OCI-LY1 (cell line): ENCODE measurements around the gene ADTRP.

Source experiments
- H2AFZ ChIP-seq: fragments of 200-600 bp; sonication (generic), shearing (Covaris generic); 2 replicates; pipeline ENCODE4 v1.6.0; 2014; ENCODE audit warnings: antibody characterized with exemption, mild to moderate bottlenecking, low read length
- H3F3A ChIP-seq: fragments of 200-600 bp; sonication (generic), shearing (Covaris generic); 2 replicates; pipeline ENCODE4 v1.6.0; 2014; ENCODE audit warnings: mild to moderate bottlenecking, antibody characterized with exemption, low read length, moderate library complexity; ENCODE audit not compliant: insufficient read depth
- H3K27ac ChIP-seq: fragments of 200-600 bp; sonication (generic); 2 replicates; pipeline ENCODE4 v1.5.1; 2014; ENCODE audit warnings: low read length, mixed run types, mild to moderate bottlenecking, low read depth; ENCODE audit not compliant: poor library complexity, severe bottlenecking
- H3K27me3 ChIP-seq: fragments of 200-600 bp; sonication (generic); 2 replicates; pipeline ENCODE4 v1.6.0; 2014; ENCODE audit warnings: antibody characterized with exemption, mild to moderate bottlenecking, low read length, moderate library complexity; ENCODE audit not compliant: insufficient read depth
- H3K36me3 ChIP-seq: fragments of 200-600 bp; sonication (generic); 2 replicates; pipeline ENCODE4 v1.6.1; 2014; ENCODE audit warnings: mild to moderate bottlenecking, antibody characterized with exemption, low read length, moderate library complexity, mixed read lengths; ENCODE audit not compliant: insufficient read depth
- H3K4me1 ChIP-seq: fragments of 200-600 bp; sonication (generic); 2 replicates; pipeline ENCODE4 v1.5.1; 2014; ENCODE audit warnings: mild to moderate bottlenecking, low read length, moderate library complexity; ENCODE audit not compliant: insufficient read depth, severe bottlenecking
- H3K4me2 ChIP-seq: fragments of 200-600 bp; sonication (generic), shearing (Covaris generic); 2 replicates; pipeline ENCODE4 v1.6.1; 2014; ENCODE audit warnings: low read length
- H3K4me3 ChIP-seq: fragments of 200-600 bp; sonication (generic); 2 replicates; pipeline ENCODE4 v1.5.1; 2014; ENCODE audit warnings: low read length, low read depth, mild to moderate bottlenecking, mixed read lengths; ENCODE audit not compliant: poor library complexity, severe bottlenecking
- H3K79me2 ChIP-seq: fragments of 200-600 bp; shearing (Covaris generic); 2 replicates; pipeline ENCODE4 v1.6.1; 2016; ENCODE audit warnings: mixed run types, low read length, mixed read lengths; ENCODE audit not compliant: insufficient read depth
- H3K9ac ChIP-seq: fragments of 200-600 bp; sonication (generic), shearing (Covaris generic); 2 replicates; pipeline ENCODE4 v1.6.1; 2014; ENCODE audit warnings: mild to moderate bottlenecking, low read length, mixed read lengths
- H3K9me2 ChIP-seq: fragments of 200-600 bp; sonication (generic), shearing (Covaris generic); 2 replicates; pipeline ENCODE4 v1.6.1; 2014; ENCODE audit warnings: low read depth, mild to moderate bottlenecking, low read length, mixed read lengths
- H3K9me3 ChIP-seq: fragments of 200-600 bp; shearing (Covaris generic); 2 replicates; pipeline ENCODE4 v1.6.1; 2014; ENCODE audit warnings: low read length, mixed read lengths
- H4K20me1 ChIP-seq: fragments of 200-600 bp; sonication (generic), shearing (Covaris generic); 2 replicates; pipeline ENCODE4 v1.6.0; 2016; ENCODE audit warnings: mild to moderate bottlenecking, low read length; ENCODE audit not compliant: insufficient read depth
- CTCF ChIP-seq: fragments of 200-600 bp; sonication (generic), shearing (Covaris generic); IDR thresholded peaks from 2 replicates; pipeline ENCODE4 v1.5.1; 2017; ENCODE audit warnings: mild to moderate bottlenecking, antibody characterized with exemption, low read length, moderate library complexity, mixed read lengths
- EZH2 ChIP-seq: fragments of 200-600 bp; sonication (generic), shearing (Covaris generic); IDR thresholded peaks from 2 replicates; pipeline ENCODE4 v1.8.0; 2017; ENCODE audit warnings: borderline replicate concordance, mixed run types, mild to moderate bottlenecking, antibody characterized with exemption, low read length, moderate library complexity, mixed read lengths

ADTRP gene

GRCh38 chr6:11710311-11710761 is 68.3 kb downstream of the ADTRP start:
- H3K27ac ChIP-seq = no peak overlapping the region
- H3K36me3 ChIP-seq = no peaks in the 10 kb centered on the region; the same call in 1 of the 2 replicates
- no peaks in the 10 kb centered on the region for H3K9me3 ChIP-seq
- peak overlapping the region; percentile 35; the same call in 1 of the 2 replicates for H2AFZ ChIP-seq
- TF ChIP-seq CTCF (no peak), EZH2 (no peak)
- H3K79me2 ChIP-seq = no peaks in the 10 kb centered on the region
- H3K4me1 ChIP-seq = peaks cover 54% of the 10 kb centered on the region
- no peaks in the 10 kb centered on the region for H3K27me3 ChIP-seq
- H3K4me3 ChIP-seq = no peak overlapping the region
- no peak overlapping the region for H3K9ac ChIP-seq
- H3F3A ChIP-seq = no peaks in the 10 kb centered on the region
- H3K4me2 ChIP-seq = 0 out of 2 replicates have a peak overlapping the region, but pooled peaks have one; percentile 3
- H4K20me1 ChIP-seq = no peaks in the 10 kb centered on the region
- no peaks in the 10 kb centered on the region for H3K9me2 ChIP-seq

GRCh38 chr6:11706171-11706570 is 72.4 kb downstream of the ADTRP start:
- TF ChIP-seq CTCF (no peak), EZH2 (no peak)
- Histone ChIP-seq H3K4me2 (no peak overlapping the region), H2AFZ (no peak overlapping the region), H3K36me3 (no peaks in the 10 kb centered on the region; the same call in 1 of the 2 replicates), H3K9me2 (no peaks in the 10 kb centered on the region), H3K4me1 (peaks cover 13% of the 10 kb centered on the region), H3K27me3 (no peaks in the 10 kb centered on the region), H3K4me3 (no peak overlapping the region), H3K9me3 (no peaks in the 10 kb centered on the region), H3K9ac (no peak overlapping the region), H3F3A (no peaks in the 10 kb centered on the region), H3K79me2 (no peaks in the 10 kb centered on the region), H4K20me1 (no peaks in the 10 kb centered on the region), H3K27ac (no peak overlapping the region)

DNA sequence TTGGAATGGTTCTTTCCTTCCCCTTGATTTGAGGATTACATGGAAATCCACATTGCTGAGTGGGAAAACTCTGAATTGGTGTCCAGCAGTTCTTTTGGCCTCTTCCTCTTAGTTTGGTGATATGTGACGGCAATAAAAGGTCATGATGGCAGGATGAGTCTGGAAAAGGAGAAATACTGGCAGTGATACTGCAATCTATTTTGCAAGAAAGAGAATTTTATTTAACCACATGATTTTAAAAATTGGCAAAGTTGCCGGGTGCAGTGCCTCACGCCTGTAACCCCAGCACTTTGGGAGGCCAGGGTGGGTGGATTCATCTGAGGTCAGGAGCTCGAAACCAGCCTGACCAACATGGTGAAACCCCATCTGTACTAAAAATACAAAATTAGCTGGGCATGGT is 73.1 kb downstream of the ADTRP start:
- Histone ChIP-seq H3K79me2 (no peaks in the 10 kb centered on the region), H3K27me3 (no peaks in the 10 kb centered on the region), H3F3A (no peaks in the 10 kb centered on the region), H4K20me1 (no peaks in the 10 kb centered on the region), H3K36me3 (no peaks in the 10 kb centered on the region; the same call in 1 of the 2 replicates), H3K9me3 (no peaks in the 10 kb centered on the region), H3K4me2 (no peak overlapping the region), H3K9me2 (no peaks in the 10 kb centered on the region), H3K4me1 (peaks cover 6% of the 10 kb centered on the region), H3K4me3 (no peak overlapping the region), H3K27ac (no peak overlapping the region), H2AFZ (no peak overlapping the region), H3K9ac (no peak overlapping the region)
- TF ChIP-seq EZH2 = no peak

DNA sequence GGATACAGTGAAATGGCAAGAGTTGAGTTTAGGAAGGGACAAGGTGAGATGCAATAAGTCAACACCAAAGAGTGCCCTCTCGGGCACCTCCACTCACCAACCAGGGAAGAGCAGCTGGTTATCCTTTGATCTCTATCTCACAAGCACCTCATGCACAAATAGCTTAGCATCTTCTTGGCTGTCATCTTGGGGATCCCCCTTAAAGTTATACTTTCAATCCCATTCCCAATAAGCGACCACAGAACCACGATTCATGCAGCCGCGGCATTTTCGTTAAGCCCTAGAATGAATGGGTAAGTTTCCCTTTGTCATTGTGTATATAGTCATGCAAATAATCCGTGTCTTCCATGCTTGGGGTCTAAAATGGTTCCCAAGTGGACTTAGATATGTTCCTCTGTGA is 73.5 kb downstream of the ADTRP start:
- no peak overlapping the region for H3K27ac ChIP-seq
- H3K9me3 ChIP-seq = no peaks in the 10 kb centered on the region
- H2AFZ ChIP-seq = no peak overlapping the region
- no peaks in the 10 kb centered on the region for H4K20me1 ChIP-seq
- no peaks in the 10 kb centered on the region for H3F3A ChIP-seq
- no peaks in the 10 kb centered on the region for H3K27me3 ChIP-seq
- H3K4me2 ChIP-seq = no peak overlapping the region
- H3K36me3 ChIP-seq = no peaks in the 10 kb centered on the region; the same call in 1 of the 2 replicates
- H3K9me2 ChIP-seq = no peaks in the 10 kb centered on the region
- H3K4me1 ChIP-seq = peaks cover 2% of the 10 kb centered on the region
- H3K79me2 ChIP-seq = no peaks in the 10 kb centered on the region
- TF ChIP-seq CTCF = no peak
- TF ChIP-seq EZH2 = no peak
- no peak overlapping the region for H3K9ac ChIP-seq
- no peak overlapping the region for H3K4me3 ChIP-seq
